ENCODE measurements around the gene CTRL.
"Not testable (repeated sequence)": the region's sequence is repeated elsewhere in the genome, so short reads cannot be mapped to it uniquely, and the experiment has no call there.

Gene CTRL

GRCh38 chr16:67940446-67941089, 8.9 kb upstream of the CTRL start:
- no peak for DNase-seq

- peak; percentile 26 to 56 for DNase-seq
Measured at GRCh38 chr16:67939507-67940445, 8.1 kb upstream of the CTRL start.

- not testable (repeated sequence) for DNase-seq
Measured at GRCh38 chr16:67937713-67938112, 6.1 kb upstream of the CTRL start.

- DNase-seq = peak; percentile 92
Measured at GRCh38 chr16:67936880-67937605, 5.4 kb upstream of the CTRL start.

GRCh38 chr16:67936124-67936879, 4.6 kb upstream of the CTRL start, which contains the start of gene PSMB10:
TSS of gene PSMB10 (minus strand) at chr16:67936850. CDS start at chr16:67936749, 101 bp downstream.
- no peak for DNase-seq

GRCh38 chr16:67935402-67936123, 3.9 kb upstream of the CTRL start:
- peak; percentile 86 to 92 for DNase-seq

GRCh38 chr16:67935101-67935401, 3.4 kb upstream of the CTRL start:
- no peak for DNase-seq

- DNase-seq = no peak
Measured at GRCh38 chr16:67934306-67935100, 2.8 kb upstream of the CTRL start.

GRCh38 chr16:67933805-67934204, 2.1 kb upstream of the CTRL start:
- DNase-seq = no peak

- no peak for DNase-seq
Measured at GRCh38 chr16:67932462-67932840, 789 bp upstream of the CTRL start.

- no peak for DNase-seq
Measured at GRCh38 chr16:67930678-67931211, 917 bp downstream of the CTRL start.

GRCh38 chr16:67930191-67930590, 1.5 kb downstream of the CTRL start:
- no peak for DNase-seq

- DNase-seq = peak; percentile 40 to 51
Measured at GRCh38 chr16:67928561-67929364, 2.9 kb downstream of the CTRL start.

GRCh38 chr16:67928147-67928546, 3.5 kb downstream of the CTRL start:
- DNase-seq = no peak

- DNase-seq = no peak
Measured at GRCh38 chr16:67927131-67927941, 4.3 kb downstream of the CTRL start.

GRCh38 chr16:67926181-67926750, 5.4 kb downstream of the CTRL start:
- DNase-seq = no peak

- no peak for DNase-seq
Measured at GRCh38 chr16:67924140-67924906, 7.3 kb downstream of the CTRL start.

Data from inflammatory macrophage (primary cell).